ENCODE results near the gene EPB41L5. TPM values are rescaled to one million over a fixed set of nuclear protein-coding genes. Genes with fewer than 3 reads are reported as not detected.
"Not testable (repeated sequence)": the region's sequence is repeated elsewhere in the genome, so short reads cannot be mapped to it uniquely, and the experiment has no call there.

EPB41L5 gene
- total and polyA plus RNA-seq, 9 donors = 10.3 to 22.7 (median 12.8) TPM

DNA sequence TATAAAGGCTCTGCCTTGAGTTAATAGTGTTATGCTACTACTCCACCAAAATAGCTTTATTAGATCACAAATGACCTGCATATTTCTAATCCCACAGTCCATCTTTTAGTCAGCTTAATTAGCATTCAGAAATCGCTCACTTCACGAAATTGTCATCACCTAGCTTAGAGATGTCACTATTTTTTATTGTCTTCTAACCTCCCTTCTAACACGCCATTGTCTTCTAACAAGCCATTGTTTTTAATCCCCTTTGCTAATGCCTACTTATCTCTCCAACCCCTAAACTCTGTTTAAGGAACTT lies 97.1 kb downstream of the EPB41L5 start:
- Histone ChIP-seq H3K36me3 (ENCODE audit: control insufficient read depth, insufficient read depth, low read length) (no peaks in the 10 kb centered on the region), H3K27ac (ENCODE audit: low read length) (no peak overlapping the region), H3K4me1 (ENCODE audit: control insufficient read depth, insufficient read depth, low read length) (no peaks in the 10 kb centered on the region), H3K27me3 (ENCODE audit: control insufficient read depth, insufficient read depth, low read length) (no peaks in the 10 kb centered on the region), H3K4me3 (ENCODE audit: low read length) (no peak overlapping the region), H3K9me3 (replicated peaks; ENCODE audit: control insufficient read depth, low read depth, low read length) (no peaks in the 10 kb centered on the region)
- 81% methylated on average over 3 of the region's 3 CpGs for WGBS (ENCODE audit: insufficient coverage)
- no peak for DNase-seq

DNA sequence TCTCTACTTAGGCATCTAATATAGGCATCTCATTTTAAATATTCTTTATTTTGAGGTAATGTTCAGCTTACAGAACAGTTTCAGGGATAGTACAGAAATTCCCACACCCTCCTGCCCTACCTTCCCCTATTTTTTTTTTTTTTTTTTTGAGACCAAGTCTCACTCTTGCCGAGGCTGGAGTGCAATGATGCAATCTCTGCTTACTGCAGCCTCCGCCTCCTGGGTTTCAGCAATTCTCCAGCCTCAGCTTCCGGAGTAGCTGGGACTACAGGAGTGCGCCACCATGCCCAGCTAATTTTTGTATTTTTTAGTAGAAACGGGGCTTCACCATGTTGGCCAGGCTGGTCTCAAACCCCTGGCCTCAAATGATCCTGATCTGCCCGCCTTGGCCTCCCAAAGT lies 97.6 kb downstream of the EPB41L5 start:
- H3K4me3 ChIP-seq (ENCODE audit: low read length) = no peak overlapping the region
- H3K27ac ChIP-seq (ENCODE audit: low read length) = no peak overlapping the region
- 75% methylated on average over 4 of the region's 6 CpGs for WGBS (ENCODE audit: insufficient coverage)
- H3K36me3 ChIP-seq (ENCODE audit: control insufficient read depth, insufficient read depth, low read length) = no peaks in the 10 kb centered on the region
- no peaks in the 10 kb centered on the region for H3K9me3 ChIP-seq (replicated peaks; ENCODE audit: control insufficient read depth, low read depth, low read length)
- no peak for DNase-seq
- H3K4me1 ChIP-seq (ENCODE audit: control insufficient read depth, insufficient read depth, low read length) = no peaks in the 10 kb centered on the region
- H3K27me3 ChIP-seq (ENCODE audit: control insufficient read depth, insufficient read depth, low read length) = no peaks in the 10 kb centered on the region

DNA sequence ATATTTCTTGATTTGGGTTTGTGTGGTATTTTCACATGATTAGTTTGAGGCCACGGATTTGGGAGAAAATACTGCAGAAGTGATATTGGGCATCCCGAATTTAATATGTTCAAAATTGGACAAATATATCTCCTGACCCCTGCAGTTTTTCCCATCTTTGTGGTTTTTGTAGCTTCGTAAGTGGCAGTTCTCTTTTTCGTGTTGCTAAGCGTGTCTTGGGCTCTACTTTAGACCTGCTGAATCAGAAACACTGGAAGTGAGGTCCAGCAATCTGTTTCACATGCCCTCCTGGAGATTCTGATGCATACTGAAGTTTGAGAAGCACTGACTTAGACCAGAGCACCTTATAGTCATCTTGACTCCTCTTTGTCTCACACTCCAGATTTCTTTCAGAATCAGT lies 98.3 kb downstream of the EPB41L5 start:
- DNase-seq = no peak
- 83% methylated on average over 4 of the region's 5 CpGs for WGBS (ENCODE audit: insufficient coverage)
- Histone ChIP-seq H3K4me1 (ENCODE audit: control insufficient read depth, insufficient read depth, low read length) (no peaks in the 10 kb centered on the region), H3K9me3 (replicated peaks; ENCODE audit: control insufficient read depth, low read depth, low read length) (no peaks in the 10 kb centered on the region), H3K4me3 (ENCODE audit: low read length) (no peak overlapping the region), H3K27ac (ENCODE audit: low read length) (no peak overlapping the region), H3K36me3 (ENCODE audit: control insufficient read depth, insufficient read depth, low read length) (no peaks in the 10 kb centered on the region), H3K27me3 (ENCODE audit: control insufficient read depth, insufficient read depth, low read length) (no peaks in the 10 kb centered on the region)

DNA sequence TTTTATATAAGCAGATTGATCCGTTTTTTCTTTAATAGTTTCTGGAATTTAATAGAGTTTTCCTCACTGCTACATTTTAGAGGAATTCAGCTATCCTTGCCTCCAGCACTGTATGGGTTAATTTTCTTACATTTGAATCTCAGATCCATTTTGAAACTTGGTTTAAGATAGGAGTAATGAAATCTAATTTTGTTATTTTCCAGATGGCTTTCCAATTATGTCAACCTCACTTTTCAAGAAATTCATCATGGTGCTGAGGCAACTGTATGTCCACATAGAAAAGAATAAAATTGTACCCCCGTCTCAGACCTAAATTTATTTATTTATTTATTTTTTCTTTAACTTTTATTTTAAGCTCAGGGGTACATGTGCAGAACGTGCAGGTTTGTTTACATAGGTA lies 105.1 kb downstream of the EPB41L5 start:
- Histone ChIP-seq H3K36me3 (ENCODE audit: control insufficient read depth, insufficient read depth, low read length) (peaks cover 2% of the 10 kb centered on the region), H3K27ac (ENCODE audit: low read length) (no peak overlapping the region), H3K4me1 (ENCODE audit: control insufficient read depth, insufficient read depth, low read length) (no peaks in the 10 kb centered on the region), H3K9me3 (replicated peaks; ENCODE audit: control insufficient read depth, low read depth, low read length) (peaks cover 3% of the 10 kb centered on the region), H3K4me3 (ENCODE audit: low read length) (no peak overlapping the region), H3K27me3 (ENCODE audit: control insufficient read depth, insufficient read depth, low read length) (no peaks in the 10 kb centered on the region)
- no peak for DNase-seq
- no CpG with 5 or more reads among the region's 3 CpGs for WGBS (ENCODE audit: insufficient coverage)

DNA sequence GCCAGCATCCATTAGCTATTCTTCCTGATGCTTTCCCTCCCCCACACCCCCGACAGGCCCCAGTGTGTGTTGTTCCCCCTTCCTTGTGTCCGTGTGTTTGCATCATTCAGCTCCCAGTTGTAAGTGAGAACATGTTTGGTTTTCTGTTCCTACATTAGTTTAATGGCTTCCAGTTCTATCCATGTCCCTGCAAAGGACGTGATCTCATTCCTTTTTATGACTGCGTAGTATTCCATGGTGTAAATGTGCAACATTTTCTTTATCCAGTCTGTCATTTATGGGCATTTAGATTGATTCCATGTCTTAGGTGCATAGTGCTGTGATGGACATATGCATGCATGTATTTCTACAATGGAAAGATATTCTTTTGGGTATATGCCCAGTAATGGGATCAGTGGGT lies 105.6 kb downstream of the EPB41L5 start:
- peaks cover 2% of the 10 kb centered on the region for H3K36me3 ChIP-seq (ENCODE audit: control insufficient read depth, insufficient read depth, low read length)

DNA sequence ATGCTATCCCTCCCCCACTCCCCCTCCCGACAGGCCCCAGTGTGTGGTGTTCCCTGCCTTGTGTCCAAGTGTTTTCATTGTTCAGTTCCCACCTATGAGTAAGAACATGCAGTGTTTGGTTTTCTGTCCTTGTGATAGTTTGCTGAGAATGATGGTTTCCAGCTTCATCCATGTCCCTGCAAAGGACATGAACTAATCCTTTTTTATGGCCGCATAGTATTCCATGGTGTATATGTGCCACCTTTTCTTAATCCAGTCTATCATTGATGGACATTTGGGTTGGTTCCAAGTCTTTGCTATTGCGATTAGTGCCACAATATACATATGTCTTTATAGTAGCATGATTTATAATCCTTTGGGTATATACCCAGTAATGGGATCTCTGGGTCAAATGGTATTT lies 108.5 kb downstream of the EPB41L5 start:
- H3K4me3 ChIP-seq (ENCODE audit: low read length); H3K4me1 ChIP-seq (ENCODE audit: control insufficient read depth, insufficient read depth, low read length); H3K36me3 ChIP-seq (ENCODE audit: control insufficient read depth, insufficient read depth, low read length); H3K9me3 ChIP-seq (replicated peaks; ENCODE audit: control insufficient read depth, low read depth, low read length); H3K27me3 ChIP-seq (ENCODE audit: control insufficient read depth, insufficient read depth, low read length); H3K27ac ChIP-seq (ENCODE audit: low read length); DNase-seq: not testable (repeated sequence)
- no CpG with 5 or more reads among the region's 3 CpGs for WGBS (ENCODE audit: insufficient coverage)

More for the DNA sequence above, 105.6 kb downstream of the EPB41L5 start:
- no peak for DNase-seq
- whole genome bisulfite sequencing (ENCODE audit: insufficient coverage) = no CpG with 5 or more reads among the region's 4 CpGs
- Histone ChIP-seq H3K4me1 (ENCODE audit: control insufficient read depth, insufficient read depth, low read length) (no peaks in the 10 kb centered on the region), H3K27ac (ENCODE audit: low read length) (no peak overlapping the region), H3K27me3 (ENCODE audit: control insufficient read depth, insufficient read depth, low read length) (no peaks in the 10 kb centered on the region), H3K9me3 (replicated peaks; ENCODE audit: control insufficient read depth, low read depth, low read length) (peaks cover 3% of the 10 kb centered on the region), H3K4me3 (ENCODE audit: low read length) (no peak overlapping the region)

DNA sequence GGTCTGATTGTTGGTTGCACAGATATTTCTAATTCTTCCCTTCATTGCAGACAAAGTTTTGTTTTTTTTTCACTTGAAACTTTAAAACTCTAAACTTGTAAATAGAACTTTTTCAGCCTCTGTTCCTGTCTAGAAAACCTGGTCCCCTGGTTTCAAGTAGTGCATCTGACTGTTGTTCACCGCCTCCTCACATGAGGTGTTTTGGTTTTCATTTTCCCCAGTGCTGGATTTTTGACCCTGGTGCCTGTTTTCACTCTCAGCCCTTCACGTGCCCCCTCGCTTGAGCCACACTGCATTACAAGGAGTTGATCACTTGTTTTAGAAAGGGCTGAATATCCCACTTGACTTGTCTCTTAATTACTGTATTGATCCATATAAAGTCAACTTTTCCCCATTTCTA lies 110.2 kb downstream of the EPB41L5 start:
- DNase-seq = no peak
- 93% methylated on average over 3 of the region's 3 CpGs for WGBS (ENCODE audit: insufficient coverage)
- Histone ChIP-seq H3K4me3 (ENCODE audit: low read length) (no peak overlapping the region), H3K27me3 (ENCODE audit: control insufficient read depth, insufficient read depth, low read length) (no peaks in the 10 kb centered on the region), H3K27ac (ENCODE audit: low read length) (no peak overlapping the region), H3K4me1 (ENCODE audit: control insufficient read depth, insufficient read depth, low read length) (no peaks in the 10 kb centered on the region), H3K9me3 (replicated peaks; ENCODE audit: control insufficient read depth, low read depth, low read length) (peaks cover 3% of the 10 kb centered on the region), H3K36me3 (ENCODE audit: control insufficient read depth, insufficient read depth, low read length) (peaks cover 2% of the 10 kb centered on the region)

DNA sequence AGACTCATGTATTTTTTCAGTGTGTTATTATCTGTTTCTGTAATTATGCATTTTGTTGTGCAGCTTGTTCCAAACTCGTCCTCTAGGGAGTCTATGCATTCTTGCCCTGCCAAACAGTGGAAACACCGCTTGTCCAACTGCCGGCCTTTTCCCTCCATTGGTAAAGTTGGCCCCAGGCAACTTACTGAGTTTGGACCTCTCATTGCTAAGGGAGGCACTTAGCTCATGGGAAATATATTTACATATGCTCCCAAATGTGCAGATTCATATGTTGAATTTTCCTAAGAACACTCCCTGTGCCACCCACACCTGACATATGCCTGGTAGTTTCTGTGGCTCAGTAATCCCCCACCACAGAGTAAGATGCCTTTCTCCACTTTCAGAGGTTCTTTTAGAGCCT lies 112.3 kb downstream of the EPB41L5 start:
- H3K27me3 ChIP-seq (ENCODE audit: control insufficient read depth, insufficient read depth, low read length) = no peaks in the 10 kb centered on the region
- 40% methylated on average over 1 of the region's 3 CpGs for WGBS (ENCODE audit: insufficient coverage)

DNA sequence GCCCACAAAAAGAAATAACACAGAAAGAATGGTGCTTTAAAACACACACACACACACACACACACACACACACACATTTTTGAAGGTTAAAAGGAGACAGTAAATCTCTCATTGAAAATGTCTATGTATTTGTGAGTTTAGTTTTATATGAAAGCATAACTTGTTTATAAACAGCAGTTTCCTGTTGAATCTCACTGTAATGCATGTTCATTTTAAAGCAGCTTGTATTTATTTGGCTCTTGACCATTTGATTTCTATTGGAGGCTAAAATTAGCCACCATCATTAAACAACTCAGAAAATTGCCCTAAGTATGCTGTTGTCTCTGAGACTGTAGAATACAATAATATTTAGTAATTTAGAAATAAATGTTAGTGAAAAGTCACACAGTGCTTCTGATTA lies 115.3 kb downstream of the EPB41L5 start:
- H3K27me3 ChIP-seq (ENCODE audit: control insufficient read depth, insufficient read depth, low read length) = no peaks in the 10 kb centered on the region
- no peak for DNase-seq
- H3K36me3 ChIP-seq (ENCODE audit: control insufficient read depth, insufficient read depth, low read length) = peaks cover 7% of the 10 kb centered on the region
- no peaks in the 10 kb centered on the region for H3K9me3 ChIP-seq (replicated peaks; ENCODE audit: control insufficient read depth, low read depth, low read length)
- no peak overlapping the region for H3K27ac ChIP-seq (ENCODE audit: low read length)
- no peaks in the 10 kb centered on the region for H3K4me1 ChIP-seq (ENCODE audit: control insufficient read depth, insufficient read depth, low read length)
- H3K4me3 ChIP-seq (ENCODE audit: low read length) = no peak overlapping the region

More for the DNA sequence above, 112.3 kb downstream of the EPB41L5 start:
- no peak overlapping the region for H3K4me3 ChIP-seq (ENCODE audit: low read length)
- no peak for DNase-seq
- no peak overlapping the region for H3K27ac ChIP-seq (ENCODE audit: low read length)
- H3K9me3 ChIP-seq (replicated peaks; ENCODE audit: control insufficient read depth, low read depth, low read length) = no peaks in the 10 kb centered on the region
- H3K36me3 ChIP-seq (ENCODE audit: control insufficient read depth, insufficient read depth, low read length) = no peaks in the 10 kb centered on the region
- no peaks in the 10 kb centered on the region for H3K4me1 ChIP-seq (ENCODE audit: control insufficient read depth, insufficient read depth, low read length)

DNA sequence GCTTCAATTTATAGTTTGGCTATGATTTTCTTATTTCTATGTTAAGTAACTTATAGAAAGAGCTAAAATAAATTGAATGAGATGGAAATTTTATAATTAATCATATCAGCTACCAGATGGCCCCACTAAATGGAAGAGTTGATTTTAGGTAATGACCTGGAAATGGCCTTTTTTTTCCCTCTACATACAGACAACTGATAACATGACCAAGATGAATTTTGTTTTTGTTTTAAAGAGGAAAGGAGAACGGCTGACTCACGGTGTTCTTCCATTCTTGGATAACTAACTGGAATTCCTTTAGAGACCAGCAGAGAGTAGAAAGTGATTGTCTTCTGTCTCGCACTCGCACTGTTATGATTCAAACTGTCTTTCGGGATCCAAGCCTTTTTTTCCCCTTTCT lies 119.3 kb downstream of the EPB41L5 start:
- peaks cover 22% of the 10 kb centered on the region for H3K36me3 ChIP-seq (ENCODE audit: control insufficient read depth, insufficient read depth, low read length)
- H3K9me3 ChIP-seq (replicated peaks; ENCODE audit: control insufficient read depth, low read depth, low read length) = peaks cover 14% of the 10 kb centered on the region
- no peak overlapping the region for H3K27ac ChIP-seq (ENCODE audit: low read length)
- DNase-seq = no peak
- WGBS (ENCODE audit: insufficient coverage) = no CpG with 5 or more reads among the region's 5 CpGs
- no peaks in the 10 kb centered on the region for H3K27me3 ChIP-seq (ENCODE audit: control insufficient read depth, insufficient read depth, low read length)
- H3K4me3 ChIP-seq (ENCODE audit: low read length) = no peak overlapping the region
- no peaks in the 10 kb centered on the region for H3K4me1 ChIP-seq (ENCODE audit: control insufficient read depth, insufficient read depth, low read length)

DNA sequence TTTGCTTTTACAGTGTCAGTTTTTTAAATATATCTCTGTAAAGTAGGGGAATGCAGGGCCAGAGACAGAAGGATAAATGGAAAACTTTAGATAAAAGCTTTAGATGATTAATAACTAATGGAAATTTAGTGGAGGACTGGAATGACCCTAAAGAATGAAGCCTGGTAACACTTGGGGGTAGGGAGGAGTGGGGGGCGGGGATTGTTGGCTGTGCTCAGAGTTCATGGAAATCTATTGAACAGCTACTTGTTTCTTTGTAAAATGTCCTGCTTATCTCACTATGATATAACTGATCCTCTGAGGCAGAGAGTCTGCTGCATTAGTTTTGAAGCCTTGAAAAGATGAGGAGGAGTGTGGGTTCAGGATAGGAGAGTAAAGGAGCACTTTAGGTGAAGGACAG lies 119.8 kb downstream of the EPB41L5 start:
- Histone ChIP-seq H3K4me1 (ENCODE audit: control insufficient read depth, insufficient read depth, low read length) (no peaks in the 10 kb centered on the region), H3K27ac (ENCODE audit: low read length) (no peak overlapping the region), H3K4me3 (ENCODE audit: low read length) (no peak overlapping the region), H3K36me3 (ENCODE audit: control insufficient read depth, insufficient read depth, low read length) (peaks cover 22% of the 10 kb centered on the region), H3K9me3 (replicated peaks; ENCODE audit: control insufficient read depth, low read depth, low read length) (peaks cover 14% of the 10 kb centered on the region), H3K27me3 (ENCODE audit: control insufficient read depth, insufficient read depth, low read length) (no peaks in the 10 kb centered on the region)
- DNase-seq = no peak
- 100% methylated on average over 1 of the region's 1 CpG for WGBS (ENCODE audit: insufficient coverage)
